Tongue (tissue), 2 donors: ENCODE measurements around the gene SFI1. TPM values are rescaled to one million over a fixed set of nuclear protein-coding genes. Genes with fewer than 3 reads are reported as not detected.
"Not testable (repeated sequence)": the region's sequence is repeated elsewhere in the genome, so short reads cannot be mapped to it uniquely, and the experiment has no call there.

ENCODE experiments used
- DNase-seq: peaks from one replicate; pipeline ENCODE4 v3.0.0-alpha.2; 2015
- total RNA-seq: library from RNA; depleted of rRNA; stranded (reverse); fragments of >200 nt; gene quantifications from one replicate; pipeline ENCODE4 v1.2.3, GENCODE V29; 2014

The SFI1 gene, protein sequence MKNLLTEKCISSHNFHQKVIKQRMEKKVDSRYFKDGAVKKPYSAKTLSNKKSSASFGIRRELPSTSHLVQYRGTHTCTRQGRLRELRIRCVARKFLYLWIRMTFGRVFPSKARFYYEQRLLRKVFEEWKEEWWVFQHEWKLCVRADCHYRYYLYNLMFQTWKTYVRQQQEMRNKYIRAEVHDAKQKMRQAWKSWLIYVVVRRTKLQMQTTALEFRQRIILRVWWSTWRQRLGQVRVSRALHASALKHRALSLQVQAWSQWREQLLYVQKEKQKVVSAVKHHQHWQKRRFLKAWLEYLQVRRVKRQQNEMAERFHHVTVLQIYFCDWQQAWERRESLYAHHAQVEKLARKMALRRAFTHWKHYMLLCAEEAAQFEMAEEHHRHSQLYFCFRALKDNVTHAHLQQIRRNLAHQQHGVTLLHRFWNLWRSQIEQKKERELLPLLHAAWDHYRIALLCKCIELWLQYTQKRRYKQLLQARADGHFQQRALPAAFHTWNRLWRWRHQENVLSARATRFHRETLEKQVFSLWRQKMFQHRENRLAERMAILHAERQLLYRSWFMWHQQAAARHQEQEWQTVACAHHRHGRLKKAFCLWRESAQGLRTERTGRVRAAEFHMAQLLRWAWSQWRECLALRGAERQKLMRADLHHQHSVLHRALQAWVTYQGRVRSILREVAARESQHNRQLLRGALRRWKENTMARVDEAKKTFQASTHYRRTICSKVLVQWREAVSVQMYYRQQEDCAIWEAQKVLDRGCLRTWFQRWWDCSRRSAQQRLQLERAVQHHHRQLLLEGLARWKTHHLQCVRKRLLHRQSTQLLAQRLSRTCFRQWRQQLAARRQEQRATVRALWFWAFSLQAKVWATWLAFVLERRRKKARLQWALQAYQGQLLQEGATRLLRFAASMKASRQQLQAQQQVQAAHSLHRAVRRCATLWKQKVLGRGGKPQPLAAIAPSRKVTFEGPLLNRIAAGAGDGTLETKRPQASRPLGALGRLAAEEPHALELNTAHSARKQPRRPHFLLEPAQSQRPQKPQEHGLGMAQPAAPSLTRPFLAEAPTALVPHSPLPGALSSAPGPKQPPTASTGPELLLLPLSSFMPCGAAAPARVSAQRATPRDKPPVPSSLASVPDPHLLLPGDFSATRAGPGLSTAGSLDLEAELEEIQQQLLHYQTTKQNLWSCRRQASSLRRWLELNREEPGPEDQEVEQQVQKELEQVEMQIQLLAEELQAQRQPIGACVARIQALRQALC
- 25.4 TPM for total RNA-seq

GRCh38 chr22:31496007-31496734 lies at the start of gene SFI1:
TSS of gene SFI1 (plus strand) at chr22:31496536. CDS start at chr22:31508285, 11,749 bp downstream.
- DNase-seq: peak; percentile 95

DNA sequence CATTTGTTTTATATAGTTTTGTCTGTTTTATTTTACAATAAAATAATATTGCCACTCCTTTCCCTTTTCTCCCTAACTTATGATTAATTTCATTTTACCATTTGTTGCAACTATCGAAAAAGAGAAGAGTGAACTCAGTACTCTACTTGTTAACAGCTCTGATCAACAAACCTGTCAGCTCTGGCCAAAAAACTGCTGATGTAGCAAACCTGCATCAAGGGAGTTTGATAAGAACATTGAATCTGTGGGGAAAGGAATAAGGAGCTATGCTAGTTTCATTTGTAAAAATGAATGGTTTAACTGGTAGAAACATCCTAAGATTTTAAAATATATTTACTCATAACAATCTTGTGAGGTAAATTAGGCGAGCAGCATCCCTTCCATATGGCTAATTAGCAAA lies 49.6 kb upstream of the SFI1 start:
- no peak for DNase-seq

GRCh38 chr22:31447337-31447736 lies 49.0 kb upstream of the SFI1 start:
- no peak for DNase-seq

- DNase-seq: no peak
Observed at GRCh38 chr22:31448382-31448781, 48.0 kb upstream of the SFI1 start.

DNA sequence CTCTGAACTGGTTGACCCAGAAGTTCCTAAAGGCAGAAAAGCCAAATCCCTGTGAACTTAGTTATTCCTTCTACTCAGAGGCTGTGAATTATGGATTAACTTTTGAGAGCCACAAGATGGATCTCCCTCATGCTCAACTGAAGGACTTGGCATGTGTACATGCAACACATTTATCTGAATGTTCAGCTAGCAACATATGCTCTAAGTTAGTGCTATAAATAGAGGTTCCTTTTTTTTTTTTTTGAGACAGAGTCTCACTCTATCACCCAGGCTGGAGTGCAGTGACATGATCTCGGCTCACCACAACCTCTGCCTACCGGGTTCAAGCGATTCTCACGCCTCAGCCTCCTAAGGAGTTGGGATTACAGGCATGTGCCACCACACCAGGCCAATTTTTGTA lies 46.8 kb upstream of the SFI1 start:
- DNase-seq: peak; percentile 15

- DNase-seq: peak; percentile 21
Observed at GRCh38 chr22:31451709-31452571, 44.4 kb upstream of the SFI1 start.

- no peak for DNase-seq
Observed at GRCh38 chr22:31461699-31462098, 34.6 kb upstream of the SFI1 start.

DNA sequence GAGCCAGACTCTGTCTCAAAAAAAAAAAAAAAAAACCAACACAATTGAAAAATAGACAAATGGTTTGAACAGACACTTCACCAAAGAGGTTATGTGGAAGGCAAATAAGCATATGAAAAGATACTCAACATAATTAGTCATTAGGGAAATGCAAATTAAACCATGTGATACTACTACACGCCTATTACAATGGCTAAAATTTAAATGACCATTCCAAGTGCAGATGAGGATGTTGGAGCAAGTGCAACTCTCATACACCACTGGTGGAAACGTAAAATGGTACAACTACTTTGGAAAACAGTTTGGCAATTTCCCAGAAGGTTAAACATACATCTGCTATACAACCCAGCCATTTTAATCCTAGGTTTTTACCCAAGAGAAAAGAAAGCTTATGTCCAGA lies 31.0 kb upstream of the SFI1 start:
- no peak for DNase-seq

GRCh38 chr22:31474743-31475142 lies 21.6 kb upstream of the SFI1 start:
- no peak for DNase-seq

DNA sequence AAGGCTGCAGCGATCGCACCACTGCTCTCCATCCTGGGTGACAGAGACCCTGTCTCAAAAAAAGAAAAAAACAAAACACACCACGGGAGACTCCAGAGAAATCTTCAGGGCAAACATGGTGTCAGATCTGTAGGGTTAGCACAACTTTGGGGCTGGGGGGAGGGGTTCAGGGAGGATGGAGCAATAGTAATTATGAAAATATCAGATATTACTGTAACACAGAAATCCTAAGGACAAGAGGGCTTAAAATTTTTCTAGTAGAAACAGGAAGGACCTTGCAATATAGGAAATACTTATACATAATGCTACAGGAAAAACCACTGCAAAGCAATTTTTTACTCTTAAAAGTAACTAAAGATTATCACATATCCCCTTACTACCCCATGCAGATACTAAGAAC lies 20.5 kb upstream of the SFI1 start:
- DNase-seq: no peak

DNA sequence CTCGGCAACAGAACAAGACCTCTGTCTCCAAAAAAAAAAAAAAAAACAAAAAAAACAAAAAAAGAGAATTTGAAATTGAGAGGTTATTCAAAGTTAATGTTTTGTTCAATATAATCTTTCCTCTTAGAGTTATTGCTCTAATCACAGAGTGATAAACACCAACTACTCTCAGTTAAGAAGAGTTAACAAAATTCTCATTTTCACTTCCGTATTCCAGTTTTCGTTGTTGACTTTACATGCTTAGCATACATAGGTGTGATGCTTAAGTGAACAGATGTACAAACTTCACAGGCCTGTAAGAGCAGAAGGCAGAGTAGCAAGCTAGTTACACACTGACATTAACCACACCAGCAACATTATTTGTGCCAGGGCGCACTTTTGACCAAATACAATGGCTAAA lies 19.0 kb upstream of the SFI1 start:
- DNase-seq: no peak

DNA sequence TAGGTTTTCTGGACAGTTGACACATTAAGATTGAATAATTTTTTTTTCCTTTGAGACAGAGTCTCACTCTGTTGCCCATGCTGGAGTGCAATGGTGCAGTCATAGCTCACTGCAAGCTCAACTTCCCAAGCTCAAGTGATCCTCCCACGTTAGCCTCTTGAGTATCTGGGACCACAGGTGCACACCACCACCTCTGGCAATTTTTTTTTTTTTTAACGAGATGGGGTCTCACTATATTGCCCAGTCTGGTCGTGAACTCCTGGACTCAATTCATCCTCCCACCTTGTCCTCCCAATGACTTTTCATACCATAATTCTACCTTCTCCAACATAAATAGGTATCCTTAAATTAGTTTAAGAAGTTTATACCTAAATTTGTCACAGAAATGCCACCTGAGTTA lies 15.2 kb upstream of the SFI1 start:
- DNase-seq: no peak

- not testable (repeated sequence) for DNase-seq
Observed at GRCh38 chr22:31482470-31482869, 13.9 kb upstream of the SFI1 start.

DNA sequence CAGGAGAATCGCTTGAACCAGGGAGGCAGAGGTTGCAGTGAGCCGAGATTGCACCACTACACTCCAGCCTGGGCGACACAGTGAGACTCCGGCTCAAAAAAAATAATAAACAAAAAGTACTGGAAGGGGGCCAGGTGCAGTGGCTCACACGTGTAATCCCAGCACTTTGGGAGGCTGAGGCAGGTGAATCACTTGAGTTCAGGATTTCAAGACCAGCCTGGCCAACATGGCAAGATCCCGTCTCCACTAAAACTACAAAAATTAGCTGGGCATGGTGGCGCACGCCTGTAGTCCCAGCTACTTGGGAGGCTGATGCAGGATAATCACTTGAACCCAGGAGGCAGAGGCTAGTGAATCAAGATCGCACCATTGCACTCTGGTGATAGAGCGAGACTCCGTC lies 10.0 kb upstream of the SFI1 start:
- not testable (repeated sequence) for DNase-seq

GRCh38 chr22:31486951-31487350 lies 9.4 kb upstream of the SFI1 start:
- DNase-seq: no peak

GRCh38 chr22:31488346-31488883 lies 7.9 kb upstream of the SFI1 start:
- no peak for DNase-seq

GRCh38 chr22:31488988-31489617 lies 7.2 kb upstream of the SFI1 start:
- peak; percentile 53 for DNase-seq

GRCh38 chr22:31489632-31490495 lies 6.5 kb upstream of the SFI1 start, which contains the start of gene EIF4ENIF1:
TSS of gene EIF4ENIF1 (minus strand) at chr22:31489842. CDS start at chr22:31488718, 1,124 bp downstream.
- peak; percentile 95 for DNase-seq

DNA sequence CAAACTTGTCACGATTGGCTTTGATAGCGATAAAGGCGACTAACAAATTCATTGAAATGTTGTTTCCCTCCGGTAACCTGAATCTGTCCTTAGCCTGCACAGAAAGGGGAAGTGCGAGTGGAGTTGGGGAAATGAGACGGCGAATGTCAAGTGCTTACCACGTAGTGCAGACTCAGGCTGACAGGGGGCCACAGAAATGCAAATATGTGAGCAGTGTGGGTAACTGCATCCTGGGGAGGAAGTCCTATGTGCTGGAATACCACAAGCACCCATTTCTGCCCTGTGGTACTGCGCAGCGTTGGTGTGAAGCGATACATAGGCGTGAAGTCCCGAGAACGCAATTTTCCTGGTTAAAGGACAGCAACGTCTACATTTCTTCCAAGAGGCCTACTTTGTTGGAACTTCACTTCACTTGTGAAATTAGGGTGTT lies 5.8 kb upstream of the SFI1 start:
- peak; percentile 55 for DNase-seq
